GM19240 (cell line): ENCODE measurements around the gene SLC23A1.
"Not testable (repeated sequence)": the region's sequence is repeated elsewhere in the genome, so short reads cannot be mapped to it uniquely, and the experiment has no call there.

Experiments used
- DNase-seq: peaks from one replicate; pipeline ENCODE4 v3.0.0; 2011; ENCODE audit warnings: low spot score; ENCODE audit not compliant: insufficient read length

The SLC23A1 gene

GRCh38 chr5:139383275-139383992 is at the start of gene SLC23A1:
TSS of gene SLC23A1 (minus strand) at chr5:139383297. CDS start at chr5:139383253, 44 bp downstream.
- no peak for DNase-seq

- DNase-seq: no peak
These were observed 48.6 kb upstream of the SLC23A1 start for GRCh38 chr5:139431706-139432105.

- no peak for DNase-seq
These were observed 46.9 kb upstream of the SLC23A1 start for GRCh38 chr5:139430015-139430414.

DNA sequence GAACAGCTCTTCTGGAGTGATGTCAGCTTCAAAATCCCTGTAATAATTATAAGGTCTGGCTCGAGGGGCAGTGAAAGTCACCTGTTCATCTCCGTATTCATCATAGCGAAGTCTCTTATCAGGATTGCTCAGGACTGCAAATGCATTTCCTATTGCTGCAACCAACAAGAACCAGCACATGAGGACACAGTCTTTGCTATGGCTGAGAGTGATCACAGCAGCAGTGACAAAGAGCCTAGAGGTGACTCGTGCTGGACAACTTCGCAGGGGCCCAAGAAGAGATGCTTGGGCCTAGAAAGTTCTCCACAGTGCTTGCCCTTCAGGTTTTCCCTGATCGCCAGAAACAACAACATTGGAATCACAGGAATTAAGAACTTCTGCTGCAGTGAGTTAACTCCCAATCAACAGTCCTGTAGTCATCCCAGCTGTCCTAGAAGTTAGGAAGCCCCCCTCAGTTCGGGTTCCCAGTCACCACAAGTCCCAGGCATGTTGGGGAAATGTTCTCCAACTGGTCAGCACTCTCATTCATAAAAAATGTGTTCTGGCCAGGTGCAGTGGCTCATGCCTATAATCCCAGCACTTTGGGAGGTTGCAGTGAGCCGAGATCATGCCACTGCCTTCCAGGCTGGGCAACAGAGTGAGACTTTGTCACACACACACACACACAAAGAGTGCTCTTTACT is 43.2 kb upstream of the SLC23A1 start:
- DNase-seq: no peak

DNA sequence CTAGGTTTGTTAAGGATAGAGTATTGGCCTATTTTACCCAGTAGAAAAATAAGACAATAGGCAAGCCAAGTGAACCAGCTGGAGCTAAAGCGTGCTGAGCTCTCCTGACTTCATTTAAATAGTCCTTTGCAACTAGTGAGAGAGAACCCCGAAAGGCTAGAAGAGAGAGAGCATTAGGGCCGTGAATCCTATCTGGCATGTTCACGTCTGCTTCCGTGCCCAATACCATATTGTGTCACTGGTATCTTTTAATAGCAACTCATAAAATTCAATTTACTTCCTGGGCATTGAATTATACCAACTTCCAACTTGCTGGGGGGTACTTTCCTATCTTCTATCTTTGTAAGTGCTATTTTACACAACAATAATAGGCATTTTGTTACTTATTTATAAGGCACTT is 42.4 kb upstream of the SLC23A1 start:
- no peak for DNase-seq

GRCh38 chr5:139422307-139422893 is 39.3 kb upstream of the SLC23A1 start:
- peak; percentile 62 for DNase-seq

DNA sequence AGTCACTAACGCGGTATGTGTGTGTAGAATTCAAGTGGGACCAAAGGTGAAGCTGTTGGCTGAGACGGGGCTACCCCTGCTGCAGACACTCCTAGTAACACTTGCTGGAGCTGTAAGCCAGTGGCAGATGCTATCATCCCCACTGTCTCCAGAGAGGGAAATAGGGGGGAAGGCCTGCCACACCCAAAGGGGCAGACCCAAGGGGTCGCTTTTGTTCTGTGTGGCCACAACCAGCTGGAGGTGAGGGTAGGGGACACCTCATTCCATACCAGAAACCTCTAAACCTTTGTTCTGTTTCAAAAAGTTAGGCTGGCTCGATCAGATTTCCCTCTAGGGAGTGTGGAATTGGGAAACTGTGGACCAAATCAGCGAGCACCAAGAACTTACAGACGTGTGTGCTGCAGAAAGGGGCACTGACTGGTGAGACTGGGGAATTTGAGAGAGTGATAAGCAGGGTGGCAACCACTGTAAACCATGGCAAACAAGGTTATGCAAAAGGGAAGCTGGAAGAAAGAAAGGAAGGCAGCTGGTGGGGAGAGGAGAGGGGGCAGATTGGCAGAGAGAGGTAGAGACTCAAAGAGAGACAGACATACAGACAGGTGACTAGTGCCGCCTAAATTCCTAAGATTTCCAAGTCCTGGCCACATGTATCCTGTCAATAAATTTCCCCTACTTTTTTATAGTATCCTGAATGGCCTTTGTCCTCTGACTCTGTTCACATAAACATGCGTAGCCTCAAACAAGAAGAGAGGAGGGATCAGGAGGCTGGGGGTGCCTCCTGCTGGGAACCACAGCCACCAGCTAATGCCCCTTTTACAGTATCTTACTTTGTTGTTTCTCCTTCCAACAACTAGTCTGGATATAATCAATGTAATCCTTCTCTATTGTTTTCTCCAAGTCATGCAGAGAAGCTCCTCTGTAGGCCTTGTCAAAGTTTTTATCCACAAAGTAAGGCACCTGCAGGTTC is 36.4 kb upstream of the SLC23A1 start:
- DNase-seq: no peak

DNA sequence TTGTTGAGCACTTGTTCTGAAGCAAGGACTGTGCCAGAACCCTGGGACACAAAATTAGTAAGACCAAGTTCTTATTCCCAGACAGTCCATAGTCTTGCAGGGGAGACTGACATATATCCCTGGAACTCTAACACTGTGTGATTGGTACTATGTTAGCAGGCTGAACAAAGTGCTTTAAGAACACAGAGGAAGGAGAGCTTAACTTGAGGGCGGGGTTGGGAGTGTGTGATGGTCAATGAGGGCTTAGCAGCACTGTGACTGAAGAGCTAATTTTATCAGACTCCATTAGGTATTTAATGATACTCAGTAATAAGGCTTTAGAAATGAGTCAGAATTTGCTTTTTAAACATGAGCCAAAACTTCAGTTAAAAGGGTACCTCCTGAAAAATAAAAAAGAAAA is 35.7 kb upstream of the SLC23A1 start:
- no peak for DNase-seq

GRCh38 chr5:139417214-139417613 is 34.1 kb upstream of the SLC23A1 start:
- no peak for DNase-seq

DNA sequence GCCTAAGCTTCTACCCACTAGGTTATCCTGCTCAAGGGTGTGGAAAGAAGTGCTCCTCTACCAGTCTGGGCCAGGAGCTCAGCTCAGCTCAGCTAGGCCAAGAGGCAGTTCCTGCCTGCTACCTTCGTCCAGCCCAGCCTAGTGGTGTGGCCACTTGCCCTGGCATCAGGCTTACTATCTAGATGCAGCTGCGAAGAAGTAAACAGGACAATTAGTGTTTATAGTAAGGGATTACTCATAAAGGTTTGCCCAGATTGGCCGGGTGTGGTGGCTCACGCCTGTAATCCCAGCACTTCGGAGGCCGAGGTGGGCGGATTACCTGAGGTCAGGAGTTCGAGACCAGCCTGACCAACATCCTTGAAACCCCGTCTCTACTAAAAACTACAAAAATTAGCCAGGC is 33.6 kb upstream of the SLC23A1 start:
- no peak for DNase-seq

GRCh38 chr5:139415869-139416268 is 32.8 kb upstream of the SLC23A1 start:
- no peak for DNase-seq

- DNase-seq: no peak
These were observed 32.2 kb upstream of the SLC23A1 start for GRCh38 chr5:139415221-139415861.

DNA sequence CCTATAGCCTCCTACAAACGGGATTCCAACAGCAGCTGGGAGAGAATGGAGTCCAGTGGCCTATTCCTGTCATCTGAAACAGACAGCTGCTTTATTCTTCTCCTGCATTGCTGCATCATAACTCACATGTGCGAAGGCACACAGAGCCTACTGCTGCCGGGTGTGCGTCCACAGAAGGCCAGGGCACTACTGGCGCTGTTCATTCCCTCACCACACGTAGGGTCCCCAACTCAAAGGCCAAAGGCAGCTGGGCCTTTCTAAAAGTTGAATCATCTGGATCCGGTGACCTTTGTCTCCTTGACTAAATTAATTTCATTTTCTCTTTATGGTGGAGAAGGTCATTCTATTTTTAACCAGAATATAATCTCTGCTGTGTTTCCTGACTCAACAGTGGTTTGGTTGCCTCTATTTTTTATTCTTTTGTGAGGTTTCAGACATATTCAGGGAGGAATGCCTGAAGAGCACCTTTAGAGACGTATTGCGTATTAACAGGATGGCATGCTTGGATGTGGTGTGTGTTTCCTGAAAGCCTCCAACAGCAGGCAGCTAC is 31.6 kb upstream of the SLC23A1 start:
- no peak for DNase-seq

DNA sequence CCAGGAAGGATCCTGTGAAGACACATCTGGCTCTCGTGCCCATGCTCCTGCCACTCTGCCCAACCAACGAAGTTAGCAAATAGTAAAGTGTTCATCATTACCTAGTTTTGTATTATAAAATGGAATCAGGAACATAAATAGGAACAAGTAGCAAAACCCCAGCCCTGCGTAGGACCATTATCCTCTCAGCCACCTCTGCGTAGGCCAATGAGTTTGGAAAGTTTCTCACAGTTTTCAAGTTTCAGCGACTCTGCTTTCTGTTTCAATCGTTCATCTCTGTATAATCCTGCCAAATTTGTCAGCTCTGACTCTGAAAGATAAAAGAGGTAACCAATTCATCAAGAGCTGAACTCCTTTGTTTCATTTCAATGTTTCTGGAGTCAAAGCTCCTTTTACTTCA is 30.9 kb upstream of the SLC23A1 start:
- DNase-seq: no peak

DNA sequence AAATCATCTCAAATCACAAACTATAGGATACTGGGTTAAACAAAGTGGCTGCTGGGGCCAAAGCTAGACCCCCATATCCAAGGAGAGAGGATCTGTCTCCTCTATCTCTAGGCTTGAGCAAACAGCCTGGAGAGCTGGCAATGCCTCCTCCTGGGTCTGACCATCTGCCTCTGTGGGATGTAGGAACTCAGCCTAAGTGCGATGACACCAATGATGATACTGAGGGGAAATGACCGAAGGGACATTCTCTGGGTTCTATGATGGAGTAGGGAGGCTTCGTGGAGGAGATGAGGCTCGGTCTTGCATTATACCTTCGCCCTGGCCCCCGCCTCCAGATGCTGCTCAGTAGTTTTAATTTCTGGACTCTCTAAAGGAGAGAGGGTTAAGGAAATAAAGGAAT is 30.1 kb upstream of the SLC23A1 start:
- DNase-seq: no peak

DNA sequence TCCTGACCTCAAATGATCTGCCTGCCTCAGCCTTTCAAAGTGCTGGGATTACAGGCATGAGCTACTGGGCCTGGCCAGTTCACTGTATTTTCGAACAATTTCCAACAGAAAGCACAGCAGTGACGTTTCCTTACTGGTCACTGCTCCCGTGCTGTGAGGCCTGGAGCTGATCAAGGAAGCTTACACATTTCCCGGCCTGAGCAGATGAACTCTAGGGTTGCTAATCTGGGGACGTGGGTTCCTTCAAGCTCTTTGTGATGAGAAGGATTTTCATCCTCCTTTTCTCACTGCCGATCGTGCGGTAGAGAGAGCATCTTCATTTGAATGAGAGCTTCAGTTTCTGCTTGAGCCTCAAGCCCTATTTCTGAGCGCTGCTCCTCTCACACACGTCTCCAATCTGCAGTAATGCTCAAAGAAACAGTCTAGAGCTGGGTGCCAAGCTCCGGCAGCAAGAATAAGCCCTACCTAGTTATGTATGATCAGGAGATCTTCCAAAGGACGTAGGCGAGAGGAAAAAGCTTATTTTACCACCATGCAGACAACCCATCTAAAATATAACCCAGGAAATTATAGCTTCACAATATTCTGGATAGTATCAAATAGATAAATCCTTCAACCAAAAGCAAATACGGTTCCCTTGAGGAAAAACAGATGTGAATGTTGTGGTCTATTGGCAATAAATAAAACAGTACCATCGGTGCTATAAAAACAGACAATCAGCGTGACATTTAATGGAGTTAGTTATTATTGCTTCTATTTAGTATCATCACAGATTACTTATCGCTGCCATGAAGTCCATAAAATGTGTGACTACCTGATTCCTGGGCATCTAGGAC is 28.1 kb upstream of the SLC23A1 start:
- DNase-seq: no peak

- DNase-seq: no peak
These were observed 27.3 kb upstream of the SLC23A1 start for GRCh38 chr5:139410121-139410992.

DNA sequence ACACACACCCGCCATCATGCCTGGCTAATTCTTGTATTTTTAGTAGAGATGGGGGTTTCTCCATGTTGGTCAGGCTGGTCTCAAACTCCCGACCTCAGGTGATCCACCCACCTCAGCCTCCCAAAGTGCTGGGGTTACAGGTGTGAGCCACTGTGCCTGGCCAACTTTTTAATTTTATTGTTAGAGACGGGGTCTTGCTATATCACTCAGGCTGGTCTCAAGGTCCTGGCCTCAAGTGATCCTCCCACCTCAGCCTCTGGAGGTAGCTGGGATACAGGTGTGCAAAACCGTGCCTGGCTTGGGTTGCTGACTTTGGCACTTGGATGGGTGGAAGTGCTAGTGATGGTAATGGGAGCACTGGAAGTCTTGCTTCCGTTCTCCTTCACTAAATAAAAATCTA is 26.0 kb upstream of the SLC23A1 start:
- DNase-seq: not testable (repeated sequence)

DNA sequence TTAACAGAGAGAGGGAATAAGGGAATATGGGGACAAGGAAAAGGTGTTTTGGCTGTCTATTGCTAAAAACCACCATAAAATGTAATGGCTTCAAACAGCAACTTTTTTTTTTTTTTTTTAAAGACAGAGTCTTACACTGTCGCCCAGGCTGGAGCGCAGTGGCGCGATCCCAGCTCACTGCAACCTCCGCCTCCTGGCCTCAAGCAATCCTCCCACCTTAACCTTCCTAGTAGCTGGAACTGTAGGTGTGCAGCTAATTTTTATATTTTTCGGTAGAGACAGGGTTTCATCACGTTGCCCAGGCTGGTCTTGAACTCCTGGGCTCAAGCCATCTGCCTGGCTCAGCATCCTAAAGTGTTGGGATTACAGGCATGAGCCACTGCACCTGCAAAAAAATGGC is 25.1 kb upstream of the SLC23A1 start:
- no peak for DNase-seq
